AG08396 (cell line): ENCODE measurements around the gene OSBPL1A.
"Not testable (repeated sequence)": the region's sequence is repeated elsewhere in the genome, so short reads cannot be mapped to it uniquely, and the experiment has no call there.

Experiments
- DNase-seq: peaks from one replicate; pipeline ENCODE4 v3.0.0; 2012; ENCODE audit warnings: low spot score, mixed read lengths

OSBPL1A gene

GRCh38 chr18:24185805-24186204, 211.8 kb downstream of the OSBPL1A start:
- no peak for DNase-seq

- DNase-seq, result no peak
Measured at GRCh38 chr18:24181806-24182205, 215.8 kb downstream of the OSBPL1A start.

GRCh38 chr18:24180048-24180447, 217.6 kb downstream of the OSBPL1A start:
- no peak for DNase-seq

- DNase-seq, result no peak
Measured at GRCh38 chr18:24177499-24178133, 220.0 kb downstream of the OSBPL1A start.

- peak; percentile 51 for DNase-seq
Measured at GRCh38 chr18:24176727-24177416, 220.8 kb downstream of the OSBPL1A start.

GRCh38 chr18:24173997-24174396, 223.6 kb downstream of the OSBPL1A start:
- no peak for DNase-seq

GRCh38 chr18:24170360-24170759, 227.3 kb downstream of the OSBPL1A start:
- DNase-seq, result no peak

GRCh38 chr18:24168496-24168895, 229.1 kb downstream of the OSBPL1A start:
- no peak for DNase-seq

- DNase-seq, result no peak
Measured at GRCh38 chr18:24161304-24161703, 236.3 kb downstream of the OSBPL1A start.

- DNase-seq, result no peak
Measured at GRCh38 chr18:24160086-24160485, 237.5 kb downstream of the OSBPL1A start.

- DNase-seq, result no peak
Measured at GRCh38 chr18:24157855-24158254, 239.8 kb downstream of the OSBPL1A start.

GRCh38 chr18:24153397-24153796, 244.2 kb downstream of the OSBPL1A start:
- DNase-seq, result no peak

GRCh38 chr18:24149591-24149990, 248.0 kb downstream of the OSBPL1A start:
- not testable (repeated sequence) for DNase-seq

- no peak for DNase-seq
Measured at GRCh38 chr18:24142376-24142775, 255.2 kb downstream of the OSBPL1A start.

GRCh38 chr18:24140697-24141096, 256.9 kb downstream of the OSBPL1A start:
- no peak for DNase-seq

GRCh38 chr18:24138789-24139616, 258.6 kb downstream of the OSBPL1A start, which contains the start of gene CABYR:
Gene CABYR, plus strand, starts transcription at chr18:24139062. Its CDS starts 4,053 bp downstream, at chr18:24143115.
- DNase-seq, result peak; percentile 93

- DNase-seq, result no peak
Measured at GRCh38 chr18:24138409-24138788, 259.2 kb downstream of the OSBPL1A start.

GRCh38 chr18:24136967-24137373, 260.7 kb downstream of the OSBPL1A start:
- no peak for DNase-seq

GRCh38 chr18:24130494-24130893, 267.1 kb downstream of the OSBPL1A start:
- no peak for DNase-seq

GRCh38 chr18:24128700-24129099, 268.9 kb downstream of the OSBPL1A start:
- DNase-seq, result no peak

GRCh38 chr18:24127735-24128134, 269.9 kb downstream of the OSBPL1A start:
- no peak for DNase-seq

- no peak for DNase-seq
Measured at GRCh38 chr18:24126155-24126961, 271.3 kb downstream of the OSBPL1A start.
